HepG2 (cell line): ENCODE data around the gene ATN1. TPM values are rescaled to one million over a fixed set of nuclear protein-coding genes. Genes with fewer than 3 reads are reported as not detected.
"Not testable (repeated sequence)": the region's sequence is repeated elsewhere in the genome, so short reads cannot be mapped to it uniquely, and the experiment has no call there.

Experiments used
- ATAC-seq: fragments of 200-7000 bp; cut with Tn5 transposase; 3 replicates; pipeline ENCODE4 v1.9.1; 2020; ENCODE audit warnings: mild to moderate bottlenecking, moderate library complexity
- BruUV-seq: library from RNA; stranded (reverse); fragments of 400-500 nt; replicated peaks from 2 replicates; lab custom pipeline; 2021; lab: Mats Ljungman, UMichigan
- CTCF ChIA-PET: fragments of 300-600 bp; formaldehyde crosslinking; extraction: SDS; loops from one replicate; lab custom pipeline; 2021; ENCODE audit warnings: low total read pairs, inconsistent platforms, low intra/inter-chr PET ratio; lab: Yijun Ruan, JAX
- POLR2A ChIA-PET: fragments of 350-600 bp; sonication (Branson Sonifier 250); formaldehyde crosslinking; loops from one replicate; lab custom pipeline; 2020; ENCODE audit warnings: antibody characterized with exemption, inconsistent platforms; lab: Yijun Ruan, JAX
- DNase-seq: peaks from one replicate; pipeline ENCODE4 v3.0.0-alpha.2; 2015; ENCODE audit warnings: low spot score
- FAIRE-seq: peaks from 3 replicates; lab custom pipeline; 2011; peaks lifted over from hg19 to GRCh38; lab: Jason Lieb, UNC
- H2AFZ ChIP-seq: one replicate; pipeline ENCODE4 v1.6.1; 2011; ENCODE audit warnings: low read length, inconsistent platforms
- H3K27ac ChIP-seq: fragments of 300-600 bp; 3 replicates; pipeline ENCODE4 v1.8.0; 2011; ENCODE audit warnings: mixed run types, mild to moderate bottlenecking, mixed read lengths, low read length, inconsistent platforms; ENCODE audit not compliant: insufficient read depth; ENCODE audit errors: extremely low read length
- H3K27me3 ChIP-seq, 2 experiments: fragments of 200-600 bp in 1 of 2; 2 replicates in 1 of 2; 3 replicates in 1 of 2; pipeline versions ENCODE4 v1.6.0 to v1.8.0; 2011; ENCODE audit warnings: low read length in 2 of 2, mild to moderate bottlenecking in 2 of 2, moderate library complexity in 2 of 2, inconsistent platforms in 1 of 2; ENCODE audit not compliant: insufficient read depth in 2 of 2, control insufficient read depth in 1 of 2
- H3K36me3 ChIP-seq, 2 experiments: fragments of 200-600 bp in 1 of 2; replicated peaks in 1 of 2; 2 replicates in 1 of 2; 3 replicates in 1 of 2; pipeline versions ENCODE4 v1.5.1 to v1.8.0; 2011; ENCODE audit warnings: low read length in 2 of 2, inconsistent platforms in 1 of 2; ENCODE audit not compliant: insufficient read depth in 2 of 2, control insufficient read depth in 1 of 2
- H3K4me1 ChIP-seq: 2 replicates; pipeline ENCODE4 v1.5.1; 2012; ENCODE audit warnings: low read length, inconsistent platforms; ENCODE audit not compliant: insufficient read depth
- H3K4me2 ChIP-seq: 2 replicates; pipeline ENCODE4 v1.6.0; 2011; ENCODE audit warnings: low read depth, low read length, inconsistent platforms
- H3K4me3 ChIP-seq, 3 experiments: fragments of 200-600 bp in 1 of 3; sonication (generic), shearing (Covaris generic) in 1 of 3; replicated peaks in 1 of 3; 2 replicates each; pipeline ENCODE4 v1.5.1; 2011 to 2016; ENCODE audit warnings: low read length in 3 of 3, inconsistent platforms in 2 of 3, low read depth in 2 of 3, mild to moderate bottlenecking in 2 of 3, control low read depth in 1 of 3, mixed read lengths in 1 of 3; ENCODE audit not compliant: insufficient read depth in 1 of 3
- H3K79me2 ChIP-seq: one replicate; pipeline ENCODE4 v1.6.1; 2011; ENCODE audit warnings: low read length, inconsistent platforms; ENCODE audit not compliant: insufficient read depth
- H3K9ac ChIP-seq: 2 replicates; pipeline ENCODE4 v1.6.0; 2011; ENCODE audit warnings: mild to moderate bottlenecking, low read depth, low read length, inconsistent platforms; ENCODE audit not compliant: insufficient read depth
- H3K9me3 ChIP-seq: 2 replicates; pipeline ENCODE4 v1.5.1; 2012; ENCODE audit warnings: mild to moderate bottlenecking, low read length
- H4K20me1 ChIP-seq: 2 replicates; pipeline ENCODE4 v1.6.0; 2011; ENCODE audit warnings: inconsistent platforms, mild to moderate bottlenecking, low read length, moderate library complexity; ENCODE audit not compliant: insufficient read depth
- GATAD2A ChIP-seq: IDR thresholded peaks from 2 replicates; pipeline ENCODE4 v1.6.1; 2016
- ZNF460 ChIP-seq: sonication (generic); formaldehyde crosslinking; IDR thresholded peaks from 2 replicates; pipeline ENCODE4 v1.5.1; 2020; ENCODE audit warnings: missing genetic modification reagents, mild to moderate bottlenecking, borderline replicate concordance
- WGBS: methylation state at CpG from one replicate; pipeline ENCODE4 v1.1.6; 2017; ENCODE audit warnings: low lambda C conversion rate; 5-methylcytosine and 5-hydroxymethylcytosine counted together
- in situ Hi-C: cut with HindIII; loops from 2 replicates; pipeline ENCODE4 v1.10.0; 2017; ENCODE audit warnings: low pct_unique_long_range_greater_than_20kb; ENCODE audit not compliant: extremely low pct_ligation_motif_present
- intact Hi-C: fragments of 100-400 bp; cut with micrococcal nuclease; formaldehyde crosslinking; loops from one replicate; pipeline ENCODE4 v1.10.0; 2022; ENCODE audit not compliant: unreplicated experiment
- polyA plus RNA-seq, 8 experiments: library from polyadenylated mRNA; depleted of rRNA in 3 of 8; stranded (reverse) in 7 of 8; unstranded in 1 of 8; fragments of >200 nt; fragmentation: Illumina TruSeq in 4 of 8; extraction: Trizol in 4 of 8; gene quantifications; 2 replicates each; pipeline versions ENCODE4 v1.2.1 to v1.2.3, GENCODE V29; 2011 to 2016; ENCODE audit warnings: low read depth in 4 of 8, missing spikeins in 1 of 8, mixed read lengths in 1 of 8; ENCODE audit not compliant: insufficient read depth in 1 of 8
- total RNA-seq, 5 experiments: library from RNA; depleted of rRNA; stranded (reverse); fragments of >200 nt; fragmentation: Illumina TruSeq; extraction: Trizol; gene quantifications; 2 replicates each; pipeline ENCODE4 v1.2.3, GENCODE V29; 2016; ENCODE audit warnings: low read depth in 1 of 5
- TF ChIP-seq, protein P1 (sequence below): sonication (generic); formaldehyde crosslinking; IDR thresholded peaks from 2 replicates; pipeline ENCODE4 v1.4.0; 2020; ENCODE audit warnings: missing genetic modification reagents, borderline replicate concordance
- TF ChIP-seq, protein P2 (sequence below): sonication (generic); formaldehyde crosslinking; conservative IDR thresholded peaks from 2 replicates; pipeline ENCODE4 v1.4.0; 2020; ENCODE audit warnings: mild to moderate bottlenecking, missing genetic modification reagents, moderate library complexity

The ATN1 gene
- total and polyA plus RNA-seq, 2 of the 13 experiments (the other 11 are each of a cell fraction or from before 2014, with no cell fraction given): 2.1 to 8.6 TPM

DNA sequence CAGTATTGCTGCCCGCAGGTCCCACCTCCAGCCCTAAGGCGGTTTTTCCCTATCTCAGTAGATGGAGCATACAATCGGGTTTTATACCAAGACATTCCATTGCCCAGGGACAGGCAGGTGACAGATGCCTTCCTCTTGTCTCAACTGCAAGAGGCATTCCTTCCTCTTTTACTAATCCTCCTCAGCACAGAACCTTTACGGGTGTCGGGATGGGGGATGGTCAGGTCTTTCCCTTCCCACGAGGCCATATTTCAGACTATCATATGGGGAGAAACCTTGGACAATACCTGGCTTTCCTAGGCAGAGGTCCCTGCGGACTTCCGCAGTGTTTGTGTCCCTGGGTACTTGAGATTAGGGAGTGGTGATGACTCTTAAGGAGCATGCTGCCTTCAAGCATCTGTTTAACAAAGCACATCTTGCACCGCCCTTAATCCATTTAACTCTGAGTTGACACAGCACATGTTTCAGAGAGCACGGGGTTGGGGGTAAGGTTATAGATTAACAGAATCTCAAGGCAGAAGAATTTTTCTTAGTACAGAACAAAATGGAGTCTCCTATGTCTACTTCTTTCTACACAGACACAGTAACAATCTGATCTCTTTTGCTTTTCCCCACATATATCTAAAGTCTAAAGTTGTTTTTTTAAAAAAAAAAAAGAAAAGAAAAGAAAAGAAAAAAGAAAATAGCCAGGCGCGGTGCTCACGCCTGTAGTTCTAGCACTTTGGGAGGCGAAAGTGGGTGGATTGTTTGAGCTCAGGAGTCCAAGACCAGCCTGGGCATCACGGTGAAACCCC lies 41.4 kb upstream of the ATN1 start:
- H3K4me1 ChIP-seq: peaks cover 55% of the 10 kb centered on the region
- DNase-seq, H4K20me1 ChIP-seq, CTCF ChIA-PET: not testable (repeated sequence)
- TF ChIP-seq ZNF460 (CRISPR knock-in tag): peak; percentile 60; the same call in 1 of the 2 replicates
- TF ChIP-seq, protein P1, sequence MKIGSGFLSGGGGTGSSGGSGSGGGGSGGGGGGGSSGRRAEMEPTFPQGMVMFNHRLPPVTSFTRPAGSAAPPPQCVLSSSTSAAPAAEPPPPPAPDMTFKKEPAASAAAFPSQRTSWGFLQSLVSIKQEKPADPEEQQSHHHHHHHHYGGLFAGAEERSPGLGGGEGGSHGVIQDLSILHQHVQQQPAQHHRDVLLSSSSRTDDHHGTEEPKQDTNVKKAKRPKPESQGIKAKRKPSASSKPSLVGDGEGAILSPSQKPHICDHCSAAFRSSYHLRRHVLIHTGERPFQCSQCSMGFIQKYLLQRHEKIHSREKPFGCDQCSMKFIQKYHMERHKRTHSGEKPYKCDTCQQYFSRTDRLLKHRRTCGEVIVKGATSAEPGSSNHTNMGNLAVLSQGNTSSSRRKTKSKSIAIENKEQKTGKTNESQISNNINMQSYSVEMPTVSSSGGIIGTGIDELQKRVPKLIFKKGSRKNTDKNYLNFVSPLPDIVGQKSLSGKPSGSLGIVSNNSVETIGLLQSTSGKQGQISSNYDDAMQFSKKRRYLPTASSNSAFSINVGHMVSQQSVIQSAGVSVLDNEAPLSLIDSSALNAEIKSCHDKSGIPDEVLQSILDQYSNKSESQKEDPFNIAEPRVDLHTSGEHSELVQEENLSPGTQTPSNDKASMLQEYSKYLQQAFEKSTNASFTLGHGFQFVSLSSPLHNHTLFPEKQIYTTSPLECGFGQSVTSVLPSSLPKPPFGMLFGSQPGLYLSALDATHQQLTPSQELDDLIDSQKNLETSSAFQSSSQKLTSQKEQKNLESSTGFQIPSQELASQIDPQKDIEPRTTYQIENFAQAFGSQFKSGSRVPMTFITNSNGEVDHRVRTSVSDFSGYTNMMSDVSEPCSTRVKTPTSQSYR (CRISPR knock-in tag): peak; percentile 32; the same call in 1 of the 2 replicates
- TF ChIP-seq, protein P2, sequence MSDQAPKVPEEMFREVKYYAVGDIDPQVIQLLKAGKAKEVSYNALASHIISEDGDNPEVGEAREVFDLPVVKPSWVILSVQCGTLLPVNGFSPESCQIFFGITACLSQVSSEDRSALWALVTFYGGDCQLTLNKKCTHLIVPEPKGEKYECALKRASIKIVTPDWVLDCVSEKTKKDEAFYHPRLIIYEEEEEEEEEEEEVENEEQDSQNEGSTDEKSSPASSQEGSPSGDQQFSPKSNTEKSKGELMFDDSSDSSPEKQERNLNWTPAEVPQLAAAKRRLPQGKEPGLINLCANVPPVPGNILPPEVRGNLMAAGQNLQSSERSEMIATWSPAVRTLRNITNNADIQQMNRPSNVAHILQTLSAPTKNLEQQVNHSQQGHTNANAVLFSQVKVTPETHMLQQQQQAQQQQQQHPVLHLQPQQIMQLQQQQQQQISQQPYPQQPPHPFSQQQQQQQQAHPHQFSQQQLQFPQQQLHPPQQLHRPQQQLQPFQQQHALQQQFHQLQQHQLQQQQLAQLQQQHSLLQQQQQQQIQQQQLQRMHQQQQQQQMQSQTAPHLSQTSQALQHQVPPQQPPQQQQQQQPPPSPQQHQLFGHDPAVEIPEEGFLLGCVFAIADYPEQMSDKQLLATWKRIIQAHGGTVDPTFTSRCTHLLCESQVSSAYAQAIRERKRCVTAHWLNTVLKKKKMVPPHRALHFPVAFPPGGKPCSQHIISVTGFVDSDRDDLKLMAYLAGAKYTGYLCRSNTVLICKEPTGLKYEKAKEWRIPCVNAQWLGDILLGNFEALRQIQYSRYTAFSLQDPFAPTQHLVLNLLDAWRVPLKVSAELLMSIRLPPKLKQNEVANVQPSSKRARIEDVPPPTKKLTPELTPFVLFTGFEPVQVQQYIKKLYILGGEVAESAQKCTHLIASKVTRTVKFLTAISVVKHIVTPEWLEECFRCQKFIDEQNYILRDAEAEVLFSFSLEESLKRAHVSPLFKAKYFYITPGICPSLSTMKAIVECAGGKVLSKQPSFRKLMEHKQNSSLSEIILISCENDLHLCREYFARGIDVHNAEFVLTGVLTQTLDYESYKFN (CRISPR knock-in tag): 0 out of 2 replicates have a peak, but pooled peaks have one; percentile 18
- peak; percentile 7; the same call in 1 of the 2 replicates for TF ChIP-seq GATAD2A (CRISPR knock-in tag)
- TF ChIP-seq, all 625 proteins: peak for 4; not testable (repeated sequence) for 621
- H3K27me3 ChIP-seq, H3K9me3 ChIP-seq, intact Hi-C loops, FAIRE-seq, H2AFZ ChIP-seq, H3K36me3 ChIP-seq, BruUV-seq, ATAC-seq, H3K9ac ChIP-seq, H3K79me2 ChIP-seq, H3K4me3 ChIP-seq, in situ Hi-C loops: not testable (repeated sequence)
- Histone ChIP-seq H3K27ac (peak overlapping the region; percentile 61), H3K4me2 (peak overlapping the region; percentile 18; the same call in 1 of the 2 replicates)
- POLR2A ChIA-PET: interaction anchor here (0.7 to 3.0 kb wide), 4 partner anchors 14 to 57 kb away, joined by 3 to 25 read pairs (median 4); partner anchors contain the start of genes C12orf57, LRRC23, RNU7-1 and SPSB2
- WGBS: 59% methylated on average over 12 of the region's 15 CpGs
